Large intestine (tissue), 3 donors: ENCODE measurements around the gene NTN1. TPM values are rescaled to one million over a fixed set of nuclear protein-coding genes. Genes with fewer than 3 reads are reported as not detected.
"Not testable (repeated sequence)": the region's sequence is repeated elsewhere in the genome, so short reads cannot be mapped to it uniquely, and the experiment has no call there.

Source experiments
- DNase-seq, 2 donors: peaks; one replicate each; pipeline versions ENCODE4 v3.0.0 to v3.0.0-alpha.2; 2013
- H3K27ac ChIP-seq: one replicate; pipeline ENCODE4 v1.5.1; 2013; ENCODE audit warnings: low read length
- H3K27me3 ChIP-seq: 2 replicates; pipeline ENCODE4 v1.6.1; 2013; ENCODE audit warnings: low read length; ENCODE audit not compliant: control insufficient read depth, insufficient read depth
- H3K36me3 ChIP-seq: 2 replicates; pipeline ENCODE4 v1.6.1; 2013; ENCODE audit warnings: low read length; ENCODE audit not compliant: control insufficient read depth, insufficient read depth
- H3K4me1 ChIP-seq: one replicate; pipeline ENCODE4 v1.6.1; 2013; ENCODE audit warnings: low read length; ENCODE audit not compliant: control insufficient read depth, insufficient read depth
- H3K4me3 ChIP-seq: one replicate; pipeline ENCODE4 v1.5.1; 2013; ENCODE audit warnings: low read length
- H3K9me3 ChIP-seq: one replicate; pipeline ENCODE4 v1.6.1; 2013; ENCODE audit warnings: mild to moderate bottlenecking, low read depth, low read length, moderate library complexity; ENCODE audit not compliant: control insufficient read depth
- WGBS: methylation state at CpG from one replicate; pipeline ENCODE4 v1.1.5; 2013; ENCODE audit warnings: low lambda C conversion rate; ENCODE audit not compliant: insufficient coverage; 5-methylcytosine and 5-hydroxymethylcytosine counted together
- polyA plus RNA-seq: library from polyadenylated mRNA; unstranded; fragments of 120-200 nt; gene quantifications from one replicate; pipeline ENCODE4 v1.2.1, GENCODE V29; 2013

NTN1 gene
- polyA plus RNA-seq, 1 donor = 11.3 TPM

DNA sequence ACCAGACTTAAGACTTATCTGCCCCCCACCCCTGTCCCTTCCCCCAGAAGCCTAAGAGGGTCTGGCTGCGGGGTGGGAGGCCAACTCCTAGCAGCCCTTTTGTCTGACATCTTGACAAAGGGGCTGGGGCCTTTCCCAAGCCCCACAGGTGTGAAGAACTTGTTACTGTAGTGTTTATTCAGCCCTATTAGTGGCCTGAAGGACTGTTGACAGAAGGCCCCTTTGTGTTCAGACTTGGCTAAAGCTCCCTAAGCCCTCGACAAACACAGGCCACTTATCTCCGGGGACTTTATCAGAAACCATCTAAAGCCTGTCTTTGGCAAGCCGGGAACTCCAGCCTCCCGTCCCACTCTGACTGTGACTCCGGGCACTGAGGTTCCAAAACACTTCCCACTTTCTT is 129.8 kb downstream of the NTN1 start:
- H3K9me3 ChIP-seq = no peaks in the 10 kb centered on the region
- H3K4me1 ChIP-seq = peaks cover 28% of the 10 kb centered on the region
- H3K4me3 ChIP-seq = no peak overlapping the region
- DNase-seq = no peak
- no peaks in the 10 kb centered on the region for H3K36me3 ChIP-seq
- no peaks in the 10 kb centered on the region for H3K27me3 ChIP-seq
- no CpG with 5 or more reads among the region's 6 CpGs for WGBS
- H3K27ac ChIP-seq = peak overlapping the region; percentile 41

DNA sequence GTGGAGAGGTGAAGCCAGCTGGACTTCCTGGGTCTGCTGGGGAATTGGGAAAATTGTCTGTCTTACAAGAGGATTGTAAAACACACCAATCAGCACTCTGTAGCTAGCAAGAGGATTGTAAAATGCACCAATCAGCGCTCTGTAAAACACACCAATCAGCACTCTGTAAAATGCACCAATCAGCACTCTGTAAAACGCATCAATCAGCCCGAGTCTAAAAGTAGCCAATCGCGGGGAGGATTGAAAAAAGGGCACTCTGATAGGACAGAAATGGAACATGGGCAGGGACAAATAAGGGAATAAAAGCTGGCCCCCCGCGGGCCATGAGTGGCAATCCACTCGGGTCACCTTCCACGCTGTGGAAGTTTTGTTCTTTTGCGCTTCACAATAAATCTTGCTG is 130.4 kb downstream of the NTN1 start:
- not testable (repeated sequence) for DNase-seq, H3K36me3 ChIP-seq, H3K27ac ChIP-seq, H3K4me3 ChIP-seq, H3K9me3 ChIP-seq, H3K27me3 ChIP-seq
- H3K4me1 ChIP-seq = peaks cover 28% of the 10 kb centered on the region
- no CpG with 5 or more reads among the region's 10 CpGs for WGBS

DNA sequence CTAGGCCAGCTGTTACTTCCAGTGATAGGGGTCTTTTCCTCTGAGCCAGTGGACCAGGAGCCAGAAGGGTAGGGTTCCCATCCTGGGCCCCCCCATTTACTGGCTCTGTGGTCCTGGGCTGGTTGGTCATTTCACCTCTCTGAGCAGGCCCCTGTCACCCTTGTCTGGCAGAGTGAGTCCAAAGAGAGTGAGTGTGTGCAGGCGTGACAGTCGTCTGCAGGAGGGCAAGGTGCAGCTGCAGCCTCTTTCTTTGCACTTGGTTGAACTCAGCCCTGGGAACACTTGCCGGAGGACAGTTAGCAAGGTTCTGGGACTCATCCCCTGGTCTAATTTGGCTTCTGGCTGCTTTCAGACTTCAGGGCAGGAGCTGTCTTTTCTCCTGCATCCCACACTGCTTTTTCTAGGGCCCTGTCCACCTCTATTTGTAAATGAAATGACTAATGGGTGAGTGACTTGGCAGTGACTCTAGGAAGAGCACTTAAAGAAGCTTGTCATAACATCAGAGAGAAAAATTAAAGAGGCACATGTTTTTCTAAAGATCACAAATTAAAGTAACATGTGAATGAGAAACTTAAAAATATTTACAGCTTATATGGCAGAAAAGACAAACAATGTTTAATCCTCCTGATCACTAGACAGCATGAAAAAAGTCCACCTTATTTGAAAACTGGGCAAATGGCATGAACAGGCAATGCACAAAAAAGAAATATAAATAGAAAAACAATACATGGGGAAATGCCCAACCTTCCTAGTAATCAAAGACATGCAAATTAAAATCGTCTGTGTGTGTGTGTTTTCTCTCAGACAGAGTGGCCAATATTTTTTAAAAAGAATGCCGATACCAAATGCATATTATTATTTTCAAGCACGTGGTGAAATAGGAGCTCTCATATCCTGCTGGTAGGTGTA is 137.5 kb downstream of the NTN1 start:
- no peak overlapping the region for H3K4me3 ChIP-seq
- peak; percentile 38 to 54 for DNase-seq
- H3K27me3 ChIP-seq = no peaks in the 10 kb centered on the region
- WGBS = no CpG with 5 or more reads among the region's 6 CpGs
- H3K9me3 ChIP-seq = peaks cover 3% of the 10 kb centered on the region
- H3K36me3 ChIP-seq = no peaks in the 10 kb centered on the region
- H3K27ac ChIP-seq = no peak overlapping the region
- peaks cover 11% of the 10 kb centered on the region for H3K4me1 ChIP-seq

DNA sequence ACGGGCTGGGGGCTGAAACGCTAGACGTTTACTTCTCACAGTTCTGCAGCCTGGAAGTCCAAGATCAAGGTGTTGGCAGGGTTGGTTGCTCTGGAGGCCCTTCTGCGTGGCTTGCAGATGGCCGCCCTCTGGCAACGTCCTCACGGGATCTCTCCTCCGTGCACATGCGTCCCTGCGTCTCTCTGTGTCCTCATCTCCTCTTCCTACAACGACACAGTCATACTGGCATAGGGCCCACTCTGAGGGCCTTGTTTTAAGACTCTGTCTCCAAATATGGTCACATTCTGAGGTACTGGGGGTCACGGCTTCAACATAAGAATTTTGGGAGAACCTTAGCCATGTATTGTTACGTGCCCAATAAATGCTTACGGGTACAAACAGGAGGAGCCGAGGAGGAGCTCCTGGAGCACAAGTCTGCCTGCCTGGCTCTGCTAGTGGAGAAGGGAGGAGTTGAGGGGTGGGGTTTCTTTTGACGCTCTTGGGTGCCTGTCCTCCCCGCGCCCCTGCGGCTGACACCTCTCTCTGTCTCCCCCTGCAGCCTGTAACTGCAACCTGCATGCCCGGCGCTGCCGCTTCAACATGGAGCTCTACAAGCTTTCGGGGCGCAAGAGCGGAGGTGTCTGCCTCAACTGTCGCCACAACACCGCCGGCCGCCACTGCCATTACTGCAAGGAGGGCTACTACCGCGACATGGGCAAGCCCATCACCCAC is 141.1 kb downstream of the NTN1 start:
- Histone ChIP-seq H3K36me3 (peaks cover 2% of the 10 kb centered on the region), H3K27ac (no peak overlapping the region), H3K27me3 (no peaks in the 10 kb centered on the region), H3K4me3 (no peak overlapping the region), H3K4me1 (peaks cover 11% of the 10 kb centered on the region), H3K9me3 (peaks cover 3% of the 10 kb centered on the region)
- DNase-seq = no peak
- no CpG with 5 or more reads among the region's 31 CpGs for WGBS

DNA sequence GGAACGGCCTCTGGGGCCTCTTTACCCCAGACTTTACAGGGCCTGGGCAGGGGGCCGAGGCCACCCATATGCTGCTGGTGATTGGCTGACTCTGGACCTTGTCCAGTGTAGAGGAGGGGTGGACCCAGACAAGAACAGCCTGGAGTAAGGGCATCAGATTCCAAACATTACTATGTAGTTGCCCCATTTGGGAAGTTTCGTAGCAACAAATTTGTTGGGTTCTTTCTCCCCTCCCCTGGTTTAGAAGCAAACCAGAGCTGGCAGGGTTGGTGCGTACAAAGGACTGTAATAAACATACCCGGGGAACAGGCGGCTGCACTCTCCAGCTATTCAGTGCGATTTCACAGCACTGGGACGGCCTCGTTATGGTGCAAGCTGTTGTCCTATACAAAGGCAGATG is 145.5 kb downstream of the NTN1 start:
- peak in 1 of 2 donors; percentile 24 for DNase-seq
- peaks cover 19% of the 10 kb centered on the region for H3K4me1 ChIP-seq
- H3K27me3 ChIP-seq = no peaks in the 10 kb centered on the region
- H3K36me3 ChIP-seq = peaks cover 2% of the 10 kb centered on the region
- peak overlapping the region; percentile 29 for H3K27ac ChIP-seq
- no CpG with 5 or more reads among the region's 9 CpGs for WGBS
- peaks cover 3% of the 10 kb centered on the region for H3K9me3 ChIP-seq
- no peak overlapping the region for H3K4me3 ChIP-seq

DNA sequence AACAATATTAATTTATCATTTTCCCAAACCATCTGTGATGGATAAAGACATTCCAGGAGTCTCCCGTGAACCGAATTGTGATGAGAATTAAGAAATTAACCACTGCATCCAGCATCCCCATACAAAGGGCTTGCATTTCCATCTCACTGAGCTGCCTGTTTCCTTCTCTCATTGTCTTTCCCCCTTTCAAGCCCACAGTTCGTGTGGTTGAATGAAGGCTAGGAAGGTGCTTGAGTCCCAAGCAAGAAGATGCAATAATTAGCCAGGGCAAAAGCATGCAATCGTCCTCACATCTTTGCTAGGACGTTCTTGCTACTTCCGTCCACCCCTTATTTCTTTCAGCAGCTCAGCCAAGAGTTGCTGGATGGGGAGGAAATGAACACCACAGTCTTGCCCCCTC is 146.1 kb downstream of the NTN1 start:
- no CpG with 5 or more reads among the region's 6 CpGs for WGBS
- peaks cover 19% of the 10 kb centered on the region for H3K4me1 ChIP-seq
- H3K9me3 ChIP-seq = peaks cover 3% of the 10 kb centered on the region
- no peak for DNase-seq
- no peak overlapping the region for H3K4me3 ChIP-seq
- H3K36me3 ChIP-seq = peaks cover 2% of the 10 kb centered on the region
- H3K27me3 ChIP-seq = no peaks in the 10 kb centered on the region
- H3K27ac ChIP-seq = peak overlapping the region; percentile 29

DNA sequence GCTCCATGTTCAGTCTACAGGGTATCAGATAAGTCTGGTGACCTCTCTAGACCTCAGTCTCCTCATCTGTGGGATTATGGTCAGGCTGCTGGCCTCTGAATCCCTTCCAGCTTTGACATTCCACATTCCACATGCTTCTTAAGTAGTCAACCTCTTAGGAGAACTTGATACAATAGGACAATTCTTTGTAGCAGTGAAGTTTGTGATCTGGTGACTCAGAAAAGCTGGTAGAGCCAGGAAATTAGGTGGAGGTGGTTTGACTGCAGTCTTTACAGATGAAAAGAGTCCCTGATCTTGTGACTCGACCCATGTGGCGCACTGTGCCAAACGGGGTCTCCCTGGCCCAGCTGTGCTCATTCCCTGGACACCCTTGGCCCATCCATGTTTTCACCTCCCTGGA is 147.8 kb downstream of the NTN1 start:
- no CpG with 5 or more reads among the region's 3 CpGs for WGBS
- Histone ChIP-seq H3K27me3 (no peaks in the 10 kb centered on the region), H3K4me3 (no peak overlapping the region), H3K9me3 (no peaks in the 10 kb centered on the region), H3K27ac (no peak overlapping the region), H3K36me3 (peaks cover 2% of the 10 kb centered on the region), H3K4me1 (peaks cover 15% of the 10 kb centered on the region)
- DNase-seq = peak in 1 of 2 donors; percentile 32

DNA sequence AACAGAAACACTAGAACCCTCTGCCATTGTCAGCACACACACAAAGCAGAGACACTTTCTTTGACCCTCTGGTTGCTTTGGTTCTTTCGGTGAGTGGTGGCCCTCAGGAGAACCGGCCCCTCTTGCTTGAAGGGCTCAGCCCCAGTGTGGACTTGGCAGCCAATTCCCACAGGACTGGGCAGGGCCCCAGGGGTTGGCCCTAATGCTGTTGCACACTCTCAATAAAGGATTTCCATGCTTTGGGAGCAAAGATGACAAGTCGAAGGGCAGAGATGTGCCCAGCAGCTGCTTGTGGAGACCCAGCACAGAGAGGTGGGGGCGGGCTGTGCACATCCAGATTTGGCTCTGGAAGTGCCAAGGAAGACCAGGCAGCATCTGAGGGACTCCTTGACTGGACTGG is 149.0 kb downstream of the NTN1 start:
- Histone ChIP-seq H3K9me3 (no peaks in the 10 kb centered on the region), H3K4me3 (no peak overlapping the region), H3K27me3 (no peaks in the 10 kb centered on the region), H3K27ac (peak overlapping the region; percentile 51), H3K4me1 (peaks cover 15% of the 10 kb centered on the region), H3K36me3 (no peaks in the 10 kb centered on the region)
- no CpG with 5 or more reads among the region's 4 CpGs for WGBS
- no peak for DNase-seq

DNA sequence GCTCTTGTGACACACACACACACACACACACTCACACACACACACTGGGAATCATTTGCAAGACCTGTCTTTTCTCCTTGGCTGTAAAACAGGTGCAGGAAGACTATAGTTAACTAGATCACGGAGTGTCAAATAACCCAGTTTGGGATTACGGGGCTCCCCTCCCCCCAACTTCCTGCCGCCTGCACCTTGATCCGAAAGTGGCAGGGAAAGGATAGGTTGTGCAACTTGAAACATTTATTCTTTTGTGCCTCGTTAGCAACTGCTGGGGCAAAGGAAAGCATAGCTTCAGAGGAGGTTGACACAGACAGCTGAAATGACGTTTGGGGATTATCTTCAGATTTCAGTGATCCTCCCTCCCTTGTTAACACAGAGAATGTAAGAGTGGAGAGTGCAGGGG is 149.5 kb downstream of the NTN1 start:
- DNase-seq = peak; percentile 82 to 95
- Histone ChIP-seq H3K4me3 (no peak overlapping the region), H3K9me3 (no peaks in the 10 kb centered on the region), H3K27ac (peak overlapping the region; percentile 51), H3K36me3 (no peaks in the 10 kb centered on the region), H3K4me1 (peaks cover 15% of the 10 kb centered on the region), H3K27me3 (no peaks in the 10 kb centered on the region)
- WGBS = no CpG with 5 or more reads among the region's 6 CpGs

DNA sequence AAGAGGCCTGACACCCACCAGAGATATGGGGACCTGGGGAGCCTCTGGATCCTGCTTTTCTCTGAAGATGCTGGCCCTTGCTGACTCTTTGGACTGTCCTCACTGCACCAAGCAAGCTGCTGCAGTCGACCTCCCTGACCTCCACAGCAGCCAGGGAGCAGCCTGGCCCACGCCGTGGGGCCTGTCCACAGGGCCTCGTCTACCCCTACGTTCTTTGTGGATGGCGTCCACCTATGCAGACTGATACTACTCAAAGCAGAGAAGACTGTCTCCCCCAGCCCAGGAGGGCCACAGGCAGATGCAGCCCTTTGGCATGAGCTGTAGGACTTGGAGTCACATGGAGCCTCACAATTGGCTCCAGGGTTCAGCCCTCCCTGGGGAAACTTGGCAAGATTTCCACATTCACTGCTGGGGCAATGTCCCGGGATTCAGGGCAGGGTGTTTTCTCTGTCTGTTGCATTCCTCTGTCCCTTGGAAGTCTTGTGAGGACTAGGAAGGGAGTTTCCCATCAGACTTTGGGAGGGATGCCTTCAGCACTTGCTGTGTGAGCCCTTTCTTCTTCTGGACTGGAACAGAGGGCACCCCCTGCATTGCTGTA is 152.2 kb downstream of the NTN1 start:
- H3K27me3 ChIP-seq = no peaks in the 10 kb centered on the region
- no CpG with 5 or more reads among the region's 7 CpGs for WGBS
- DNase-seq = peak; percentile 74 to 85

More for the DNA sequence above, 152.2 kb downstream of the NTN1 start:
- Histone ChIP-seq H3K36me3 (no peaks in the 10 kb centered on the region), H3K9me3 (no peaks in the 10 kb centered on the region), H3K4me3 (no peak overlapping the region), H3K27ac (no peak overlapping the region), H3K4me1 (peaks cover 15% of the 10 kb centered on the region)
